NK-92 (cell line): ENCODE results near the gene GJB4.

ENCODE experiments used
- DNase-seq: peaks from one replicate; lab custom pipeline; 2025; ENCODE audit not compliant: unreplicated experiment; lab: John Stamatoyannopoulos, UW

The GJB4 gene

DNA sequence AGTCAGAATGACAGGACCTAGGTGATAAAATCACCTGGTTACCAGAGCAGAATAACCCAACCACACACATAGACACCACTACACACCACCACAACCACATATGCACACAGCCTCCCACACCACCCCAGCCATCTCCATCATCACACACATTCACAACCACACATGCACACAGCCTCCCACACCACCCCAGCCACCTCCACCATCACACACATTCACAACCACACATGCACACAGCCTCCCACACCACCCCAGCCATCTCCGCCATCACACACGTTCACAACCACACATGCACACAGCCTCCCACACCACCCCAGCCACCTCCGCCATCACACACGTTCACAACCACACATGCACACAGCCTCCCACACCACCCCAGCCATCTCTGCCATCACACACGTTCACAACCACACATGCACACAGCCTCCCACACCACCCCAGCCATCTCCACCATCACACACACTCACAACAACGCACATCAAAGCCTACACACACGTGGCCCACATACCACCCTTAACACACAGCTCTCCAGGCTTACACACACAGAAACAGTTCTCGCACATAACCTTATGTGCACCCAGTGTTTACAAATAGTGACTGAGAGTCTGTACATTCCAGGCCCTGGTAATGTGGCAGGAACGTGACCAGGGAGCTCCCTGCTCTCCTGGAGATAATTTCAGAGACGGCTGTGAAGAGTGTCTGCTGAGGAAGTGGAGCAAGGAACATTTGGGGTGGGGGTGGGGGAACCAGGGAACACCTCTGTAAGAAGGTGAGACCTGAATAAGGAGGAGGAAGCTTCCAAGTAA lies 18.2 kb downstream of the GJB4 start:
- DNase-seq: no peak

GRCh38 chr1:34778381-34778780 lies 18.8 kb downstream of the GJB4 start:
- no peak for DNase-seq

DNA sequence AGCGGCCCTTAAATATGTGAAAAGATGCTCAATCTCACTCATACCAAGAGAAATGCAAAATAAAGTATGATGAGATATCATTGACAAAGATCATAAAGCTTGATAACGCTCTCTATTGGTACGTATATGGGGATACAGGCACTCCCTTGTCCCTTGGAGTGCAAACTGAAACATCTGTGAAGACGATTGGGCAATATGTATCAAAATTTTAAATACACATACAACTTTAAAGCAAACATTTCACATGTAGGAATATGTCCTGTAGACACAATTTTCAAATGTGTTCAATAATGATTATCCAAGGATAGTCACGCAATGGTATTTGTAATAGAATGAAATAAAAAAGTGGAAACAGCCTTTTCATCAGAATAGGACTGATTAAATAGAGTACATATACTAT lies 19.5 kb downstream of the GJB4 start:
- no peak for DNase-seq

DNA sequence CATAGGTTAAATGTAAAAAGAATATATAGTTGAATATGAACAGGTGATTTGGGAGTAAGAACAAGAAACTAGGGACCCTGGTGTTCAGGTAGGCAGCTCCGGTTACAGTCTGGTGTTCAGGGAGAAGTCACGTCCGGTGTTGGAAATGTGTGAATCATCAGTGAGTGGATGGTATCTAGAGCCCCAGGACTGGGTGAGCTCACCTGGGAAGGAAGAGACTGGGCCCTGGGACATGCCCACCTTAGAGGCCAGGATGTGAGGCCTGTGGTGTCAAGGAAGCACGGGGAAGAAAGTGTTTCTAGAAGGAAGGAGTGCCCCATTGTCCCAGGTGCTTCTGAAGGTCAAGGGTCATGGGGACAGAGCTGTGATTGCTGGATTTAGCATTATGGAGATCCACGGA lies 20.0 kb downstream of the GJB4 start:
- no peak for DNase-seq

GRCh38 chr1:34779962-34780361 lies 20.4 kb downstream of the GJB4 start:
- no peak for DNase-seq

DNA sequence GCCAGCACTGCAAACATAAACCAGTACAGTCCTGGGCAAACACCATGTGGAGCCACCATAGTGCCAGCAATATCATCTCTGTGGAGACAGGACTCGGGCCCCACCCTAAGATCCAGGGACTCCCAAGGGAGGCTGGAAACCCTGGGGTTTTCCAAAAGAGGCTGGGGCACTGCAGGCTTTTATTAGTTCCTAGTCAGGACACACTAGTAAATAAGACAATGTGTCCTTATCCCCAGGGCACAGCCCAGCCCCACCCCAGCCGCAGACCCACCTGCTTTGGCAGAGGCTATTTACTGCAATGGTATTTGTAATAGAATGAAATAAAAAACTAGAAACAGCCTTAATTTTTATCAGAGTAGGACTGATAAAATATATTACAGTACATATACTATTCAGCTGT lies 21.0 kb downstream of the GJB4 start:
- no peak for DNase-seq

DNA sequence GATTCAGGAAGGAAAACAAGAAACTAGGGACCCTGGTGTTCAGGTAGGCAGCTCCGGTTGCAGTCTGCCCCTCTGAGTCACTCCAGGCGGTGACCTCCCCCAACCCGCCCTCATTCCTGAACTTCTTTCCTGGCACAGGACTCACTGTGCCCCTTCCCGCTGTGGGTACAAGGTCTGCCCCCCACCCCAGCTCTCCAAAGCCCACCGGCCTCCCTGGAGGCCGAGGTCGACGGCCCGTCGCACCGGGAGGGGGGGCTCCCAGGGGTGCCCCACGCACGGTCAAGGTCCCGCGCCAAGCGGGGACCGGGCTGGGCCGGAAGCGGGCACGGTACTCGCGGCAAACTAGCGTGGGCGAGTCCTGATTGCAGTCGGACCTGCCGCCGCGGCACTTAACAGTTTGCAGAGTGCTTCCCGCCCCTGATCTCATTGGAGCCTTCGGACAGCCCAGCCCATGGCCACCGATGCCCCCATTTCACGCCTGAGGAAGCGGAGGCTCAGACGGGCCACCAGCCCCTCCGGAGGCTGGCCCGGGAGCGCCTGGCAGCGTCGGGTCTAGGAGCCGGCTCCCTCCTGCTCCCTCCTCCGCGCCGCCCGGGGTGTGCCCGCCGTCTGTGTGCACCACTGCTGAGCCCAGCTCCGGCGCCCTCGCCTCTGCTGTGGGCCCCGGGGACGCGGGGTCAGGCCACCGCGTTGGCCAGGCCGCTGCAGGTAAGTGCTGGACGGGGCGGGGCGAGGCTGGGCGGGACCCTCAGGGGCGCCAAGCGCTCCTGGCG lies 21.7 kb downstream of the GJB4 start, which contains the start of gene GJB3:
TSS of gene GJB3 (plus strand) at position 144 of the 773 bp plus-strand sequence. CDS start 3,549 bp downstream, outside the sequence.
- DNase-seq: no peak

GRCh38 chr1:34781844-34782391 lies 22.4 kb downstream of the GJB4 start:
- no peak for DNase-seq

- no peak for DNase-seq
Observed at GRCh38 chr1:34784751-34785221, 25.2 kb downstream of the GJB4 start.

DNA sequence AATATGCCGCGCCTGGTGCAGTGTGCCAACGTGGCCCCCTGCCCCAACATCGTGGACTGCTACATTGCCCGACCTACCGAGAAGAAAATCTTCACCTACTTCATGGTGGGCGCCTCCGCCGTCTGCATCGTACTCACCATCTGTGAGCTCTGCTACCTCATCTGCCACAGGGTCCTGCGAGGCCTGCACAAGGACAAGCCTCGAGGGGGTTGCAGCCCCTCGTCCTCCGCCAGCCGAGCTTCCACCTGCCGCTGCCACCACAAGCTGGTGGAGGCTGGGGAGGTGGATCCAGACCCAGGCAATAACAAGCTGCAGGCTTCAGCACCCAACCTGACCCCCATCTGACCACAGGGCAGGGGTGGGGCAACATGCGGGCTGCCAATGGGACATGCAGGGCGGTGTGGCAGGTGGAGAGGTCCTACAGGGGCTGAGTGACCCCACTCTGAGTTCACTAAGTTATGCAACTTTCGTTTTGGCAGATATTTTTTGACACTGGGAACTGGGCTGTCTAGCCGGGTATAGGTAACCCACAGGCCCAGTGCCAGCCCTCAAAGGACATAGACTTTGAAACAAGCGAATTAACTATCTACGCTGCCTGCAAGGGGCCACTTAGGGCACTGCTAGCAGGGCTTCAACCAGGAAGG lies 25.8 kb downstream of the GJB4 start:
- DNase-seq: no peak

DNA sequence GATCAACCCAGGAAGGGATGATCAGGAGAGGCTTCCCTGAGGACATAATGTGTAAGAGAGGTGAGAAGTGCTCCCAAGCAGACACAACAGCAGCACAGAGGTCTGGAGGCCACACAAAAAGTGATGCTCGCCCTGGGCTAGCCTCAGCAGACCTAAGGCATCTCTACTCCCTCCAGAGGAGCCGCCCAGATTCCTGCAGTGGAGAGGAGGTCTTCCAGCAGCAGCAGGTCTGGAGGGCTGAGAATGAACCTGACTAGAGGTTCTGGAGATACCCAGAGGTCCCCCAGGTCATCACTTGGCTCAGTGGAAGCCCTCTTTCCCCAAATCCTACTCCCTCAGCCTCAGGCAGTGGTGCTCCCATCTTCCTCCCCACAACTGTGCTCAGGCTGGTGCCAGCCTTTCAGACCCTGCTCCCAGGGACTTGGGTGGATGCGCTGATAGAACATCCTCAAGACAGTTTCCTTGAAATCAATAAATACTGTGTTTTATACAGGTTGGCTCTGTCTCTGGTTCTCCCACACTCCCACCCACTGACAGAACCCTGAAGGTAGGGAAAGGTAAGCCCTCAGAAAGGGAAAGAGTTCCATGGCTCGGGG lies 26.4 kb downstream of the GJB4 start:
- no peak for DNase-seq

- DNase-seq: no peak
Observed at GRCh38 chr1:34786521-34787325, 27.2 kb downstream of the GJB4 start.

GRCh38 chr1:34787461-34788420 lies 28.2 kb downstream of the GJB4 start:
- no peak for DNase-seq

GRCh38 chr1:34790985-34791384 lies 31.4 kb downstream of the GJB4 start:
- DNase-seq: no peak

DNA sequence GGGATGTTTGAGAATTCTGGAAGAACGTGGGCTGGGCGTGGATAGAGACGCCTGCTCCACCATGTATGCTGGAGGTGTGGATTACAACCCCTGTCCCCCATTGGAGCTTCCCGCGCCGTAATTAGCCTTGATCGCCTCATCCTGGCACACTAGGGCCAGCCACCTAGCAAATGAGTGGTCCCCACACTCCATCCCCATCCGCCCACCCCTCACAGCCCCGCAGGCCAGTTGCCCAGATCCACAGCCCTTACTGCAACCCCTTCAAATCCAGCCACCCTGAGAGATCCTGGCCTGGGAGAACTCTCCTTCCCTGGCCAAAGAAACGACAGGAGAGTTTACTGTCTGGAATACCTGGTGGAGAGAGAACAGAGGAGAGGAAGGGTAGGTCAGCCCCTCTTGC lies 32.9 kb downstream of the GJB4 start:
- no peak for DNase-seq

- DNase-seq: no peak
Observed at GRCh38 chr1:34792868-34793727, 33.6 kb downstream of the GJB4 start, which contains the start of gene GJA4. GJA4 (plus strand) TSS chr1:34792999; CDS start chr1:34794214, 1,215 bp downstream.

GRCh38 chr1:34794001-34794789 lies 34.7 kb downstream of the GJB4 start:
- no peak for DNase-seq
